Tibial nerve (tissue), 3 donors: Measurements from ENCODE around the gene BACH2.

Experiments used
- CTCF ChIP-seq, 5 experiments: fragments of 200-600 bp in 3 of 5; fragments of 450-650 bp in 2 of 5; sonication (generic) in 3 of 5; IDR thresholded peaks; one replicate each; pipeline ENCODE4 v1.5.1; 2016 to 2019; ENCODE audit warnings: antibody characterized with exemption in 5 of 5, mild to moderate bottlenecking in 3 of 5, moderate library complexity in 2 of 5
- POLR2A ChIP-seq, 2 donors: fragments of 450-650 bp; IDR thresholded peaks; one replicate each; pipeline ENCODE4 v1.6.1; 2017; ENCODE audit warnings: antibody characterized with exemption in 2 of 2, mild to moderate bottlenecking in 2 of 2, moderate library complexity in 2 of 2

GRCh38 chr6:89987140-89987539 lies 309.5 kb downstream of the BACH2 start:
- TF ChIP-seq CTCF (IDR thresholded peaks at IDR 0.05) (no peak), POLR2A (IDR thresholded peaks at IDR 0.05) (no peak)
